CD4-positive, alpha-beta T cell treated with Interleukin-17A for 4 hours (primary cell): ENCODE results near the gene DDA1.
A peak's percentile ranks its signal among the peaks of the same experiment; 100 is the strongest.

Source experiments
- DNase-seq: peaks from one replicate; pipeline ENCODE4 v3.0.0-alpha.2; 2020; ENCODE audit warnings: mixed read lengths

Gene DDA1

DNA sequence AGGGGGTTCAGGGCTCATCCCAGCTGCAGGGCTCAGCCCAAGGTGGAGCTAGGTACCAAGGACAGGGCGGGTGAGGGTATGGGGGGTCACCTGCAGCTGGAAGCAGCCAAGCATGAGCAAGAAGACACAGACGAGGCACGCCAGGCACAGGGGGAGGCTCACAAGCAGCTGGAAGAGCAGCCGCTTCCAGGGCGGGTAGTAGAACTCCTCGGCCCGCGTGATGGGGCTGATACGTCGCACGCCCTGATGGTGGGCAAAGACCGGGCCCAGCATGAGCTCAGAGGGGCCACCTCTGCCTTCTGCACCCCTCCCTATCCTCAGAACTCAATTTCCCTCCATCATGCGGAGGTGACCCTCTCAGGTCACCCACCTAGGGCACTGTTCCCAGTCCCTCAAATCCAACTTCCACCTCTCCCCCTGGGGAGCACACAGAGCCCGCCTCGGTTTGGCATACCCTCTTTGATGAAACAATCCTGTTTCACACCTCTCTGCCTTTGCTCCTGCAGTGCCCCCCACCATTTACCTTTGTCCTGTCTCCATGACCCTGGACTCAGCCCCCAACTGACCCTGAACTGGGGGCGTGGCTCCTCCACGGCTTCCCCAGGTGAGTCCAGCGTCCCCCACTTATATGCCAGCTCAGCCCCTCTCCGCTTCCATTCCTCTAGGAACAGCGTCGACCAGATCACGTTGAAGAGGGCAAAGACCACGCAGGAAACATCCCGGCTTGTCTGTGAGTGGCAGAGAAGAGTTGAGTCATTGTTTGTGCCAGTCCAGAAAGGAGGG lies 21.1 kb downstream of the DDA1 start:
- DNase-seq, result no peak

DNA sequence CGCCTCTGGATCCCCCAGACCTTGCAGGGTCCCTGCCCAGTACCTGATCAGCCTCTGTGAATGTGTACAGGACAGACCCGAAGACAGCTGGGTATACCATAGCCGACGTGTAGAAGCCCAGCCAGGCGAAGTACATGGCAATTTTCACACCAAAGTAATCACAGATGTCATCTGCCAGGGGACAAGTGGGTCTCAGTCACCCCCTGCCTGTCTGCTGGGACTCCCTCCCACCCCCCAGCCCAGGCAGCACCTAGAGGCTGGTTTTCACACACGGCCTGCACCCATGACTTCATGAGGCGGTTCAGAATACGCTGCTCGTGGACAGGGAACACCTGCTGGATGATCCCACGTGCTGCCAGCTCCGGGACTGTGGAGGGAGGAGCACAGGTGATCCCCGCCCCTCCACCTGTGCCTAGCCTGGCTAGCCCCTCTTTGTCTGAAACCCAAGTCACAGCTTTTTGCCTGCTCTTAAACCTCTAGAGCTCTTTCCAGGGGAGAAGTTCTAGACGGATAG lies 21.7 kb downstream of the DDA1 start:
- DNase-seq, result no peak

DNA sequence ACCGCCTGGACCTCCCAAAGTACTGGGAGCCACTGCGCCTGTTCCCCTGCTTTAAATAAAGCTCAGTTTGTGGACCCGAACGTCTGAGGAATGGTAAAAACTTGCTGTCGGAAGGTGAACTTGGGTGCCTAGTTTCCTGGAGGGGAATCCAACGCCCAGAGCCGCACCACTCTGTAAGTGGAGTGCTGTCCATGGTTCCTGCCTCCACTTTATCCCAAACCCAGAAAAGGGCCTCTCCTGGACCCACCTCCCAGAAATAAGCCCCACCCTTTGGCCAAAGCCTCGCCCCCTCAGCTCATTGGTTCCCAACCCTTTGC lies 23.0 kb downstream of the DDA1 start:
- DNase-seq, result no peak

DNA sequence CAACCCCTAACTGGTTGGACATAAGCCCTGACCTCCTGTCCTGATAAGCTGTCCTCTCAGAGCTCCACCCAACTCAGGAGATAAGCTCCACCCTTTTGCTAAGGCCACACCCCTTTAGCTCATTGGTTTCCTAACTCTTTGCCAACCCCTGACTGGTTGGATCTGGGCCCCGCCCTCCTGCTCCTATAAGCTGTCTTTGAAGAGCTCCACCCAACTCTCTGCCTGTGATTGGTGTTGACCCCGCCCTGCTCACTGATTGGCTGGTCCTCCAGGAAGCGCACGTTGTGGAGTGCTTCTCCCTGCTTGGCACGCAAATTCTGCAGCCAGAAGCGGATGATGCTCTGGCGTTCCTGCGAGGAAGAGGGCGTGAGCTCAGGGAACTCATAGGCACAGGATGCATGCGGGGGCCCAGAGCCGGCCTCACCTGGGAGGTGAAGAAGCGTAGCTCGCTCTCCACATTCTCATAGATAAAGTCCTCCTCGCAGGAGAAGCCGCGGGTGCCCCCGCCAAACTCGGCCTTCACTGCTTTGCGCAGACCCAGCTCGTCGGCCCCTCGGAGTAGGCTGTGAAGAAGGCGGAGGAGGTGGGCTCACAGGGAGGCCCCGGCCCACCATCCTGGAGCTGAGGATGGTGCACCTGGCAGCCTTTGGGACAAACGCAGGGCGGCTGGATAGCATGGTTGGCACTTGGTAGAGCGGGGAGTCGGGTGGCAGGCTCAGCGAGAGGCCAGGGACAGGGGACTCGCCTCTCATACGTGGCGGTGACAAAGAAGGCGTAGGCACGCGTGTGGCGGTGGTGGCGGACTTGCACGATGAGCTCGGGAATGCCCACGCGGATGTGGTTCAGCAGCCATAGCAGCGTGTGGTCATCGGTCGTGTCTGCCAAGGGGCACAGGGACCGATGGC lies 23.6 kb downstream of the DDA1 start:
- no peak for DNase-seq

DNA sequence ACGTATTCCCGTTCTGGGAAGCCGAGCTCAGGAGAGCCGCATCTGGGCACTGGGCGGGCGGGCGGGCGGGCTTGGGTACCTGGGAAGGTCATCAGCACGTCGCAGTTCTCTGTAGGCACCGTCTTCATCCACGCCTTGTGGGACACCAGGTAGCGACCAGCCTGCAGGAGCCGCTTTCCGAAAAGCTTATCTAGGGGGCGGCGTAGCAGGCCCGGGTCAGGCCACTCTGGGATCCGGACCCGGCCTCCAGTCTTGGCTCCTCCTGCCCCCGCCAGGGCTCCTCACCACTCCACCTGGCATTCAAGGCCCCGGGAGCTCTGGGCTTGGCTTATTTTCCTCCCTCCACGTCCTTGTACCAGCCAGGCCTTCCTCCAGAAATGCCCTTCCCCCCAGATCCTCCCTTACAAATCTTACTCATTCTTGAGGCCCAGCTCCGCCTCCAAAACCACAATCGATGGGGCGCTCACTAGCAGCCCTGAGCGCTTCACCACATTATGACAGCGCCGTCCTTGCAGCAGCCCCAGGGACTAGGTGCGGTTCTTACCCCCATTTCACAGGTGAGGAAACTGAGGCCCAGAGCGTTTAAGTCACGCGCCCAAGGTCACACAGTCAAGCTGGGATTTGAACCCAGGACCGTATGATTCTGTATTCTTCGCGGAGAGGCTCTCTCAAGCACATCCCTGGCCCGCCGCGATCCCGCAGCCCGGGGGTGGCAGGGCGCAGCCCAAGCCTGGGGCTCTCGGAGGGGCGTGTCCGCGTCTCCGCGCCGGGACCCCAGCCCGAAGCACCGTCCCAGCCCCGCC lies 24.4 kb downstream of the DDA1 start:
- DNase-seq, result peak; percentile 89

DNA sequence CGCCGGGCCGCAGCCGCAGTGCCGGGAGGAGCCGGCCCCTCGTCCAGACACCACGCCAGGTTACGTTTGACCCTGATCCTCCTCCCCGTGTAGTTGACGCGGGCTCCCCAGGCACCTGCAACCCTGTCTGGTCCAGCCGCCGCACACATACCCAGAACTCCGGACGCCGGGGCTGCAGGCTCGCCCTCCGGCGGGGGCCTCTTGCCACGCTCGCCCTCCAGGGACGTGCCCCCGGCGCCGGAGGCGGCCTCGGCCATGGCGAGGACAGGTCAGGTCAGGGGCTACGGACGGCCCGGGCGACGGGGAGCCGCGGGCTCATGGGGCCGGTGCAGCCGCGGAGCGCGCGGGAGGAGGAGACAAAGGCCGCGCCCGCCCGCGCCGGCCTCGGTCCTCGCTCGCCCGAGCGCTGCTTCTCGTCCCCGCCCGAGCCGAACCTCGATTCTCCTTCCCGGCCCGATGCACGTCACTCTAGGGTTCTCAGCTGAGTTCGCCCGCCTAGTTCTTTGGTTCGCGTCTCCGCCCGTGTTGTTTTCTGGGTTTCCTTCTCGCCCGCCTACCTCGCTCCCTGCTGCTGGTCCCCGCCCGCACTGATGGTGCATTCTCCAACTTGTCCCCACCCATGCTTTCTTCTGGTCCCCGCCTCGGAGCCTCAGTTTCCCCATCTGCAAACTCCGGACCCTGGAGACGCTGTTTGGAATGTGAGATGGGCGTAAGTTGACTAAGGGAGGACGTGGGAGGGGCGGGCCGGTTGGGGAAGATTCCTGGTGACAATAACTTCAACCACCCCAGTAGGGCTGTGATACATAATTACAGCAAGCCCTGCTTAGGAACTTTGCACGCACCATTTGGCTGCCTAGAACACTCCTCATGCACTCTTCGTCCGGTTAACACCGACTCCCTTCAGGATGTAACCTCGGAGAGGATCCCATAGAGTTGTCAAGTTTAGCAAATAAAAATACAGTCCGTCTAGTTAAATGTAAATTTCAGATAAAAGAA lies 25.3 kb downstream of the DDA1 start, which contains the start of gene ANO8:
Gene ANO8, minus strand, starts transcription at position 442 of the 996 bp plus-strand sequence. Its CDS starts 185 bp downstream, at position 257.
- DNase-seq, result peak; percentile 95

DNA sequence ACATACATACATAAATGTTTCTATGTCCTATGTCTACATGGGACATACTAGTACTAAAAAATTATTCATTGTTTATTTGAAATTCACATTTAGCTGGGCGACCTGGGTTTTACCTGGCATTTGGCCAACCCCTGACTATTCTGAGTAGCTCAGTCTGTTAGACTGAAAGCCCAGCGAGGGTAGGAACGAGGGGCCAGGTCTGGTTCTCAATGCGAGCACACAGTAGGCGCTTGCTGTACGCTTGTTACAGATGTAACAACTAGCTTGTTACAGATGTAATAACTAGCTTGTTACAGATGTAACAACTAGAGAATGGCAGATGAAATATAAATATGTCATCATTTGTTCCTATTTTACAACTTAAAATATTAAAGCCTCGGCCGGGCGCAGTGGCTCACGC lies 26.2 kb downstream of the DDA1 start:
- no peak for DNase-seq

DNA sequence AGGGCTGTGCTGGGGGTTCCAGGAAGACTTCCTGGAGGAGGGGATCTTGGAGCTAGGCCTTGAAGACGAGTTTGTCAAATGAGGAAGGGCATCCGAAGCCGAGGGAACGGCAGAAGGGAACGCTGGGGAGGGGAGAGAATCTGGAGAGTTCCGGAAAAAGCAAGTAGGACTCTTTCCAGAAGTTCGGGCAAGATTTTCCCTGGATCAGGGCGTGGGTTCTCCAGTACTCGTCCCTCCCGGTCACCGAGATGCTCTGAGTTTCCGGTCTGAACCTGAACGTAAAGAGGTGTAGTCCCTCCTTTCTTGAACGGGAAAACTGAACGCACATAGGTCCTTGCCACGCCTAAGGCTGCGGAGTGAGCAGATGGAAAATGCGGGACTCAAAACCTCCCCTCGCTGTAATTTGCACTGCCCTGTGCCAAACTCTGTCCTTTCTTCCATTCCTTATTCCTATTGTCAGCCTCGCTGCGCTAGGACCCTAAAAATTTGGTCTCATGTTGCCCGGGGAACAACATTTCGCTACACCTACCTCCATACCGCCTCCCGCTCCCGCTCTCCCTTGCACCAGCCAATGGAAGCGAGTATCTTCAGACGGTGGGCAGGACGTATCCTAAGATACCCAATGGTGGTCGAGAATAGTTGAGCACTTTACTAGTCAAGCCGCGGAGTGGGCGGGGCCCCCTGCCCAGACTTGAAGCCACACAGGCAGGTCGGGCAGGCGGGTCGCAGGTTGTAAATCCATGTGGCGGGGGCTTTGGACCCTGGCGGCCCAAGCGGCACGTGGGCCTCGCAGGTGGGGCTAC lies 27.7 kb downstream of the DDA1 start, which contains the start of gene GTPBP3:
Gene GTPBP3, plus strand, starts transcription at position 682 of the 803 bp plus-strand sequence. Its CDS starts 59 bp downstream, at position 741.
- DNase-seq, result peak; percentile 98

DNA sequence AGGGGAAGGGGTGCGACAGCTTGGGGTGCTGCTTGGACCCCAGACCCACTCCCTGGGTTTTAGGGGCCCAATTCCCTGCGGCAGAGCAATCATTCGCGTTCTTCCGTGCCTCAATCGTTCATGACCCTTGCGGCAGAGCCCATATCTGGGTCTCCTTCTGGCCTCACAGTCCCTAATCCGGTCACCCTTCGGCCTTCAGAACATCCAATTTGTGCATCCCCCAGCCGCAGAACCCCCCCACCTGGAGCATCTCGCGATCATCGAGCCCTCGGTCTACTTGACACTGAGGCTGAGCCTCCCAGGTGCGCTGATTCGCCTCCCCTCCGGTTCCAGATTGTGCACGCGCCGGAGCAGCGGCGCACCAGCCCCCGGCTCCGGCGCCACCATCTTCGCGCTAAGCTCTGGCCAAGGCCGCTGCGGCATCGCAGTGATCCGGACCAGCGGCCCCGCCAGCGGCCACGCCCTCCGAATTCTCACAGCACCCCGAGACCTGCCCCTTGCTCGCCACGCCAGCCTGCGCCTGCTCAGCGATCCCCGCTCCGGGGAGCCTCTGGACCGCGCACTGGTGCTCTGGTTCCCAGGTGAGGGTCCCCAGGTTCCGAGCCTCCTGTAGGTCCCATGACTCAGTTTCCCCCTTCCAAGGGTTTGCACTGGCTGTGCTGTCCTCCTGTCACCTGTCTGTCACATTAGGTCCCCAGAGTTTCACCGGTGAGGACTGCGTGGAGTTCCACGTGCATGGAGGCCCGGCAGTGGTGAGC lies 28.5 kb downstream of the DDA1 start:
- peak; percentile 46 for DNase-seq

DNA sequence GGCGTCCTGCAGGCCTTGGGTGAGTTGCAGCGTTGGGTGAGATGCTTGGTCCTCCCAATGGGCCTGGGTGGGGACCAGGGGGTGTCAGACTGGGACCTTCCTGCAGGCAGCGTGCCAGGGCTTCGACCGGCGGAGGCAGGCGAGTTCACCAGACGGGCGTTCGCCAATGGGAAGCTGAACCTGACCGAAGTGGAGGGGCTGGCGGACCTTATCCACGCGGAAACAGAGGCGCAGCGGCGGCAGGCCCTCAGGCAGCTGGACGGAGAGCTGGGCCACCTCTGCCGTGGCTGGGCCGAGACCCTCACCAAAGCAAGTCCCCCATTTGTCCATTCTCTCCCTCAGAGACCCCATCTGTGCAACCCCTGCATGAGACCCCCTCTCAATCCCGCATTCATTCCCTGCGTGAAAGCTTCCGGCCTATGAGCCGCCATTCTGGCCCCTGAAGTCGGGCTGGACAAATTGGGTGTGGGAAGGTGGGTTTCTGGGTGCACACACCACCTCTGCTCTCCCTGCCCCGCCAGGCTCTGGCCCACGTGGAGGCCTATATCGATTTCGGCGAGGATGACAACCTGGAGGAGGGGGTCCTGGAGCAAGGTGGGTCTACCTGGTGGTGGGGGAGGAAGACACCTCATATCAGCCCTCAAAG lies 29.2 kb downstream of the DDA1 start:
- no peak for DNase-seq

DNA sequence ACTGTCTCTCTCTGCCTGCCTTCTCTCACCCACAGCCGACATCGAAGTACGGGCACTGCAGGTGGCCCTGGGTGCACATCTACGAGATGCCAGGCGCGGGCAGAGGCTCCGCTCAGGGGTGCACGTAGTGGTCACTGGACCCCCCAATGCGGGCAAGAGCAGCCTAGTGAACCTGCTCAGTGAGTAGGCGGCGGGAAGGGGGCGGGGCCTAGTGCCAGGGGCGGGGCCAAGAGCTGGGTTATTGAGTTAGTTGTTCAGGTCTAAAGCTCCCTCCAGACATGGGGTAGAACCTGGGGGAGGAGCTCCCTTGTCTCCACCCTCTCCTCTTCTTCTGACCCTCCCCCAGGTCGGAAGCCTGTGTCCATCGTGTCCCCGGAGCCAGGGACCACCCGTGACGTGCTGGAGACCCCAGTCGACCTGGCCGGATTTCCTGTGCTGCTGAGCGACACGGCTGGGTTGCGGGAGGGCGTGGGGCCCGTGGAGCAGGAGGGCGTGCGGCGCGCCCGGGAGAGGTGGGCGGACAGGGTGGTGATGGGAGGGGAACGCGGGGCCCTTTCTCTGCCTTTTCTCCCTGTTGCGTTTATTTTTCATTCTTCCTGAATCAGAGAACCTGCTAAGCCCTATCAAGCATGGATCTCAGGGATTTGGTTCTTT lies 29.9 kb downstream of the DDA1 start:
- DNase-seq, result peak; percentile 50

DNA sequence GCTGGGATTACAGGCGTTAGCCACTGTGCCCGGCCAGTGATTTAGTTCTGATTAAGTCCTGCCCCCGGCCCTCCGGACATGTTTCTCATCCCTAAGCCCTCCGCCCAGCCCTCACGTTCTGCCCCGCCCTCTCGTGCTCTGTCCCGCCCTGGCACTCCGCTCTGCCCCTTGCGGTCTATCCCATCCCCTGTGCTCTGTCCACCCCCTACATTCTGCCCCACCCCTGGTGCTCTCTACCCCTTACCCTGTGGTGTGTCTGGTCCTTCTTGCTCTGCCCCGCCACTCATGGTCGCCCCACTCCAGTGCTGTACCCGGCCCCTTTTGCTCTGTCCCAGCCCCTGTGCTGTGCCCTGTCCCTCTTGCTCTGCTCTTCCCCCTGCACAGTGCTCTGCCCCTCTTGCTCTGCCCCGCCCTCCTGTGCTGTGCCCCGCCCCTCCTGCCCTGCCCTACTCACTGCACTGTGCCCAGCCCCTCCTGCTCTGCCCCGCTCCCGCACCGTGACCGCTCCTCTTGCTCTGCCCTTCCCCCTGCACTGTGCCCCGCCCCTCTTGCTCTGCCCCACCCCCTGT lies 31.0 kb downstream of the DDA1 start:
- DNase-seq, result no peak

DNA sequence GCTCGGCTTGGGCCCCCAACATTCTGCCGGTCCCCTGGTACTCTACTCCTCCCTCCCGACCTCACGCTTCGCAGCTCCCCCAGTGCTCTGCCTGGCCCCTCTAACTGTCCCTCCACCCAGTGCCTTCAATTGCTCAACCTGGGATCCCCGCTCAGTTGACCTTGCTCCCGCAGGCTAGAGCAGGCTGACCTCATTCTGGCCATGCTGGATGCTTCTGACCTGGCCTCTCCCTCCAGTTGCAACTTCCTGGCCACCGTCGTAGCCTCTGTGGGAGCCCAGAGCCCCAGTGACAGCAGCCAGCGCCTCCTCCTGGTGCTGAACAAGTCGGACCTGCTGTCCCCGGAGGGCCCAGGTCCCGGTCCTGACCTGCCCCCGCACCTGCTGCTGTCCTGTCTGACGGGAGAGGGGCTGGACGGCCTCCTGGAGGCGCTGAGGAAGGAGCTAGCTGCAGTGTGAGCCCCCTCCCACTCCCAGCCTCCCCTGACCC lies 31.6 kb downstream of the DDA1 start:
- no peak for DNase-seq

DNA sequence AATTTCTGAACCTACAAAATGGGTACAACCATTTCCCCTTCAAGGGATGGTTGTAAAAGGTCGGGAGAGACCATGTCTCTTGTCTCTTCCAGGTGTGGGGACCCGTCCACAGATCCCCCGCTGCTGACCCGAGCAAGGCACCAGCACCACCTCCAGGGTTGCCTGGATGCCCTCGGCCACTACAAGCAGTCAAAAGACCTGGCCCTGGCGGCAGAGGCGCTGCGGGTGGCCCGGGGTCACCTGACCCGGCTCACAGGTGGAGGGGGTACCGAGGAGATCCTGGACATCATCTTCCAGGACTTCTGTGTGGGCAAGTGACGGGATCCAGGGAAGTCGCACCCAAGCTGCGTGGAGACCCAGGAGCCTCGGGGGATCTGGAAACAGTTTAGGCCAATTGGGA lies 32.0 kb downstream of the DDA1 start:
- no peak for DNase-seq

DNA sequence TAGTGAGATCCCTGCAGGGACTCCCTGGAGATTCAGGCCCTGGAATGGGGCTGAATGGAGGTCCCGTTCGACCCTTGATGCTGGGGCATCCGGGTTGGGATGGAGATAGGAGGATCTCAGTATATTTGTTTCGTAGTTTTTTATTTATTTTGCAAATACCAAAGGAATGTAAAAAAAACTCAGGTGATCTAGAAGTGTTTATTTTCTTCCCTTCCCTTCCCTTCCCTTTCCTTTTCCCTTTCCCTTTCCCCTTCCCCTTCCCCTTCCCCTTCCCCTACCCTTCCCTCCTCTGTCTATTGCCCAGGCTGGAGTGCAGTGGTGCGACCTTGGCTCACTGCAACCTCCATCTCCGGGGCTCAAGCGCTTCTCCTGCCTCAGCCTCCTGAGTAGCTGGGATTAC lies 32.5 kb downstream of the DDA1 start:
- DNase-seq, result no peak

DNA sequence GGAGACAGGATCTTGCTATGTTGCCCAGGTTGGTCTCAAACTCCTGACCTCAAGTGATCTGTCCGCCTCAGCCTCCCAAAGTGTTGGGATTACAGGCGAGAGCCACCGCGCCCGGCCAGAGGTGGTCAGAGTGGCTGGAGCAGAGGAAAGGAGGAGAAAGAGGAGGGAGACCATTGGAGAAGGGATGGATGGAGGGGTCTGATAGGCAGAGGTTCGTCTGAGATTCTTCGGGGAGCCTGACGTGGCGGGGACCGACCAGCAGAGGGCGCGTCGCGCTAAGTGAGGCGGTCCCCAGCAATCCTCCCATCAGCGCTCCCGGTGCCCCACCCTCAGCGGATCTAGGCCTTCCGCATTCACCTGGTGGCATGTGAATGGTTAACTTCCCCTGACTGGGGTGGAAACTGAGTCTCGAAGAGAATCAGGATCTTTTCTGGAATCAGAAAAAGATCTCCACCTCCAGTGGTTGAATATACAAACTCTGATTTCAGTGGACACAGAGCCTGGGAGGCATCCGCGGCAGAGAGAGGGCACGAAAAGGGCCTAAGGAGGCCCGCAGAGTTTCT lies 36.8 kb downstream of the DDA1 start:
- DNase-seq, result peak; percentile 87

DNA sequence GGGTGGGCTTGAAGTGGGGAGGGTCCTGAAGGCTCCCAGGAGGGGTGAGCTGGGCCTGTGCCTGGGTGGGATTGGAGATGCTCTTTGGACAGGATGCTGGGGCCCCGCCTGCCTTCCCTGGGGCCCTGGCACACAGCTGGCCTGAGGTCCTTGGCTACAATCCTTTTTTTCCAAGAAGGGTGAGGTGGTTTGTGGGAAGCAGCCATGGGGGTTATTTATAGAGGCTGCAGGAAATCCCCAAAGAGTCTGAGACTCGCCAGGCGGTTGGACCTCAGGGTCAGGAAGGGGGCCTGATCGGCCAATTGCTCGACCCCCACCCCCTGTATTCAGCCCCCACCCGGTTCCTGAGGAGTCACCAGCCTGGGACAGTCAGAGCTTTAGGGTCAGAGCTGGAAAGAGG lies 38.0 kb downstream of the DDA1 start:
- no peak for DNase-seq

DNA sequence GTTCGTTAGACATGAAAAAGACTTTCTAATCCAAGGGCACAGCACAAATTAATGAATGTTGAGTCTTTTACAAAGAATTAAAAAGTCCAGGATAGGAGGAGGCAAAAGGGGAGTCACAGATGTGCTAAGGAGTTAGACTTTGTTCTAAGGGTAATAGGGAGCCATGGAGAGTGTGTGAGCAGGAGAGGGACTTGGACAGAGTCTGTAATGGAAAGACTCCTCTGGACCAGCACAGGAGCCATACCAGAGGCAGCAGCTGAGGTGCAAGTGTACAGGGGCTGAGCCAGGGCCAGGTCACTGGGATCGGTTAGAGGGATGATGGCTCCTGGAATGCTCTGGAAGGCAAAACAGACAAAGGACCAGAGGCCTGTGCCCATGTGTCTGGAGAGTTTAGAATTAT lies 38.5 kb downstream of the DDA1 start:
- no peak for DNase-seq
